GM18511 (cell line): Measurements from ENCODE around the gene KLHL35.

ENCODE experiments used
- ATAC-seq: cut with Tn5 transposase; IDR thresholded peaks from one replicate; pipeline ENCODE4 v1.9.1; 2021; ENCODE audit warnings: mild to moderate bottlenecking, moderate library complexity; ENCODE audit not compliant: unreplicated experiment

The KLHL35 gene

DNA sequence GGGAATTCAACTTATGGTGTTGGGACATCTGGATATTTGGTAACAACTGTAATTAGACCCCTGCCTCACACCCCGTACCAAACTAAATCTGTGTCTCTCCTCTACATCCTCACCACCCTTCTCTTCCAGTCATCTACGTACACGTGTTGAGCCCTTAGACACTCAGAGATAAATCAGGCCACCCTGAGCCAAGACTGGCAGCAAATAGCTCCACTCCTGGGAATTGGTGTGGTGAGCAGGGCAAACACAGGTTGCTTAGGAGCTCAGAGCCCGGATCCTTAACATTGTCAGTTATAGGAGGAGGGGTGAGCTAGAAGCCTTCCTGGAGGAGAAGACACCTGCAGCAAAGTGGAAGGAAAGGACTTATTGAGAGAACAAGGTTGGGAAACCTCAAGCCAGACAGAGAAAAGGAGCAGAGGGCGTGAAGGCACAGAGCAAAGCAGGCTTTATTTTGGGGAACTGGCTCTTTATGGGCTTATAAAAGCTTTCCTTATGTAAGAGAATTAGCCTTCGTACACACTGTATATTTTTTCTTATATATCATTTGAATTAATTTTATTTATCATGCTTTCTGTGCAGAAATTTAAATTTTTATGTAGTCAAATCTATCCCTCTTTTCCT, 36.9 kb upstream of the KLHL35 start:
- no peak for ATAC-seq

DNA sequence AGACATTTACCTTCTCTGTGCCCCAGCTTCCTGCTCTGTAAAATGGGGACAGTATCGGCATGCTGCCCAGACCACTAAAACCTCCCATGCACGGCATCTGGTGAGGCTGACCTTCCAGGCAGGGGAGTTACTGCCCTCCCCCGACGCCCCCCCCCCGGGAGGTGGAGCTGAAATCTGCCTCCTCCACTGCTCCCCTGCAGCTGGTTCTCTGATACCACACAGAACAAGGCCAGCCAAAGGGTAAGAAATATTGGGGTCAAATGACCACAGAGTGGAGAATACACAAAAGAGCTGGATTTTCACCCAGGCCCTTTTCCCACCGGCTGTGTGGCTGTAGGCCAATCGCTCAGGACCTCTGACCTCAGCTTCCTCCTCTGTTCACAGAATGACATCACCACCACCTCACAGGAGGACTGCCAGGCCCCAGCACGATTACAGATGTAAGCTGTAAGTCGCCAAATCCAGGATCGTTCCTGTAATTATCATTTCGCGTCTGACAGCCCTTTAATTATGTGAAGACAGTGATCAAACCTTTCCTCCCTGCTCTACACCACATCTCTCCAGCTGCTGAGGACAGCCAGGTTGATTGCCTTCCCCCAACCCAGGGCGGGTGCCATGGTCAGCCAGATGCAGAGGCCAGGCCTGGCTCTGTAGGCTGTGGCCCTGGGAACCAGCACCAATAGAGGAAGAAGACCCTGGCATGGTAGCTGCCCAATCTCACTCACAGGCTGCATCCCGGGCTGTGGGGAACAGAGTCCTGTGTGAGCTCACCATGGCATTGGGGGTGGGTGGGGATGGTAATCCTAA, 35.7 kb upstream of the KLHL35 start:
- ATAC-seq, result no peak

DNA sequence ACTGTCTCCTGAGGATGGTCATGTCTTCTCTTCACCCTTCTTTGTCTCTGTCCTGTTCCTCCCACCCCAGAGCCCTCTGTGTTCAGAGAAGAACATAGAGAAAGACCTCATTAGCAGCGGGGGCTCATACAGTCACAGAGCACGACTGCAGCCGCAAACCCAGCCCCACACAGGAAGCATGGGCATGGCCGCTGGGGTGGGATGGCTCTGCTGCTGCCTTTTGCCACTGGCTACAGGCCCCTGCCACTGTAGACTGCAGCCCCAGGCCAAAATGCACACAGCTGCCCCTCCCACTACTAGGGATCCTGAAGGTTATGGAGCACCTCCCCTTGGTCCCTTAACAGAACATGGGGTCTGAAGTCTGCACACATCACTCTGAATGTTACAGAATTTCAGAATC, 34.9 kb upstream of the KLHL35 start:
- ATAC-seq, result no peak

DNA sequence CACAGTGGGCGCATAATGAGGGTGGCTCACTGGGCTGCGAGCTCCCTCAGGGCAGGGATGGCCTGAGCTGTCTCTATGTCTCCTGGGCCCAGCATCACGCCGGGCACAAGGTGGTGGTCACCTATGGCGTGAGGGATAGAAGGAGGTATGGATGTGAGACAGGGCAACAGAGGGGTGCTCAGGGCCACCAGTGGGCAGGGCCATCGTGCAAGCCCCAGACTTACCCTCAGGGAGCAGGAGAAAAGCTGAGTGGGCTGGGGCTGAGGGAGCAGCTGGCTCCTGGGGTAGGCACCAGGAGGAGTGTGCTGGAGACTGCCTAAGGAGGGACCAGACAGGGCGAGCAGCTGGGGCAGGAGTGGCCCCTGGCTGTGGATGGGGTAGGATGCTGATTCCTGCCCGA, 34.3 kb upstream of the KLHL35 start:
- ATAC-seq, result no peak

DNA sequence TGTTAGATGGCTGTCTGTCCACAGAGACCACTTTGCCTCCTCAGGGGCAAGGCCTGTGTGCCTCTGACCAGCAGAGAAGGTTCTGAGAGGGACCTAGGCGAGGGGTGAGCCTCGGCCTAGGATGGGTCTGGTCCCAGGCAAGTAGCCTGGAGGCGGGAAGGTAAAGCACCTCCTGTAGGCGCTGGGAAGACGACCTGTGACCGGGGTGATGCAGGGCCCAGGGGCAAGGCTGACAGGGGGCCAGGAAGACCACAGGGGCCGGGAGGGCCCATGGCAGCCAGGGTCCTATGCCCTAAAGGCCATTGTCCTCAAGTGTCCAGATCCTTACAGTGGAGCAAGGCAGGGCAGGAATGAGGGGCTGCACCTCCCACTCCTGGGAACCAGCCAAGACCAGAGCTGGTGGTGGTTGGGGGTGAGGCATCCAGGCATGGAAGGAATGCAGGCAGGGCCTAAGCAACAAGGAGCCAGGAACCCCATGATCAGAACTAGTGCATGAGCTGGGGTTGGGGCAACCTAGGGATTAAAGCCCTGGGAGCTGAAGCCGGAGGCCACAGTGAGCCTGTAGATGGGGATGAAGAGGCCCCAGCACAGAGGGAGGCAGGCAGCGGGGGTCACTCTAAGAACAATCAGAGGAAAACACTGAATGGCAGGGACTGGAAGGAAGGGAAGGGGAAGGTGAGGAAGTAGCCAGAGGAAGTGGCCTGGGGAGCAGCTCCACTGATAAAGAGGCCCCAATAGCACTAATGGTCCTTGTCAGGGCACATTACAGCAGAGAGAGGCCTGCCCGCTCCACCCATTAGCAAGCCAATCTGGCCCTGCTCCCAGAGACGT, 32.9 kb upstream of the KLHL35 start:
- ATAC-seq, result no peak

DNA sequence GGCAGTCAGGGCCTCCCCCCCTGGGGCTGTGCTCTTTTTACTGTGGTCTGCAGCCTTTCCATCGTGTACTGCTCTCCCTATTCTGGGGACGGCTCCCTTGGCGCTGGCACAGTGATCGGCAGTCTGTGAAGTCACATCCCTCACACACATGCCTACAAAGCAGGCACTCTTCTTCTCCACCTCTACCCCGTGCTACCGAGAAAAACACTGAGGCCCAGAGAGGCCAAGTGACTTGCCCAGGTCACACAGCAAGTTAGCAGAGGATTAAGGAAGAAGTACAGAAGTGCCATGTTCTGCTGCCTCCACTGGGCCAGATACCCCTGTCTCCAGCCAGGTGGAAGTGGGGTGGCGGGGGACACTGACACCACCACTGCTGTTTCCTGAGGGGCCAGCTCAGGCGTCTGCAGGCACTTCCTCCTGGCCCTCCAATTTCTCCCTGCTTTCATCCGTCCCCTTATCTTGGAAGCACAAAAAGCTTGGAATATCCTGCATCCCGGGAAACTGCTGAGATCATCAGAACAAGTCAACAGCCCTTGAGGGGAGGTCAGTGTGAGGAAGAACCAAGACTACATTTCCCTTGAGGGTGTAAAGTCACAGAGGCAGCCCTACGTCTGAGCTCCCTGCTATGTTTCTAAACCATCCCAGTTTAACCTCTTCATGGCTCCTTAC, 30.2 kb upstream of the KLHL35 start:
- ATAC-seq, result no peak

DNA sequence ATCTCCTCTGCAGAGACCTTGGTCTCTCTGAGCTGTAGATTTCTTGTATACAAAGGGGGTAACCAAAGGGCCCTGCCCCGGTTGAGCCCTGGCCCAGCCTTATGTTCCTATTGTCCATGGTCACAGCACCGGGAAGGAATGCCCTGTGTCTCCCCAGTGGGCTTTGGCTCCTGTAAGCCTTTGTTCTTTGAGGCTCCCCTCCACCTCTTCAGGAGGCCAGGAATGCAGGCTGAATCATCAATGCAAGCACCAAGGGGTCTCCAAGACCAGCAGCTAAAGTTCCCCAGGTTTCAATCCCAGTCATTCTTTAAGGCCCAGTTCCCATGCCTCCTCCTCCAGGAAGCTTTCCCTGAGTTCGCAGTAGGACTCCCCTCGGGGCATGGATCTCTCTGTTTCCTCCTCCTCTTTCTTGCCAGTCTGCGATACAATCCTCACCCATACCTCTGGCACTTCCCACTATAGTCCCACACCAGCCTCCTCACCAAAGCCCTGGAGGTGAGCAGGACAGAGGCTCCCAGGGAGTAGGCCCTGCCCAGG, 29.2 kb upstream of the KLHL35 start:
- no peak for ATAC-seq

DNA sequence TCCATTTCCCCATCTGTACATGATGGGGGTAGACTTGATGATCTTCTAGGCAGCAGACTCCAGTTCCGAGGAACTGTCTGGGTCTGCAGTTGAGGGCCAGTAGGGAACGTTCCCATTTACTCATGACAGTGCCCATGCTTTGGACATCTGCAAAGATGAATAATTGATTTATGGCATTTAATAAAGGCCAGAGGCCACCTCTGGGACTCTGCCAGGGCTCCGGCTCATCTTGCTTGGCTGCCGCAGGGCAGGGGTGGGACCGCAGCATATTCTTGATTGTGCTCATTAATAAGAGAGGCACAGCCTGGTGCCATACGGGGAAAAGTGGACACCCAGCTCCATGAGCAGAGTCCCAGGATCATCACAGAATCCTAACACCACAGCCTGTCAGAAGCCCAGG, 28.1 kb upstream of the KLHL35 start:
- ATAC-seq, result no peak

DNA sequence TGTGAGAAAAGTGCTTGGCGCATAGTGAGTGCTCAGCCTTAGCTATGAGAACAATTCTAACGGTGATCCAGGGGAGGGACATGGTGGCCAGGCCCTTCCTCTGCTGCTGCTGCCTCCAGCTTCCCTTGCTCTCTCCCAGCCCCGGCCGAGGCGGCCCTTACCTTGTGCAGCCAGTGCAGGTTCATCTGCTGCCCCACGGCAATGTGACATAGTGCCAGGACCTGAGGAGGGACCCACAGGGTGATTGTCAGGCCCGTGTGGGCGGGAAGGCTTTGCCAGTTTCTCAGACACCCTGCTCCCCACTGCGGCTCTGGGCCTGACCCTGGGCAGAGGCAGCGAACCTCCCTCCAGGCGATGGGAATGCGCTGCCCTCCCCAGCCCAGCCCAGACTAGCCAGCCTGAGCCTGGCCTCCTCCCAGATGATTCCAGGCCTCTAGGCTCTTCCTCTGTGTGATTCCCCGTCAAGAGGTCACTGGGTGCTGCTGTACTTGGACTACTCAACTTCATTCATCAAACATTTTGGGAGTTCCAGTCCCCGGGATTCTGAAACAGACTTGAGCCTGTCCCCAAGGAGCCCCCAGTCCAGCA, 23.7 kb upstream of the KLHL35 start:
- ATAC-seq, result no peak

DNA sequence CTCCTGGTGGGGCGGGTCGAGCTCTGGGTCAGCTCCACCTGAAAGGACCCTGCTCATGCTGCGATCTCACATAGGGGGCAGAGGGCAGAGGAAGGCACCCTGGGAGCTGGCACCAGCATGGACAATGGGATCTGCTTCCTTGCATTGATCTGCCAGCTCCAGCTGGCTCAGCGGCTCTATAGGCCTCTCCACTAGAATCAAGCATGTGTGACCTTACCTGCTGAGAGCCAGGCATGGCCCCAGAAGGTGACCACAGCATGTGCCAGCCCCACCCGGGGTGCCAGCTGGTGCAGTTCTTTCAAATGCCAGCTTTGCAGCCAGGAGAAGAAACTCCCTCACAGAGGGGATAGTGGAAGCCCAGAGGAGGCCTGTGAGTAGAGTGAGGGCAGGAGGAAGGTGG, 22.0 kb upstream of the KLHL35 start:
- ATAC-seq, result no peak

DNA sequence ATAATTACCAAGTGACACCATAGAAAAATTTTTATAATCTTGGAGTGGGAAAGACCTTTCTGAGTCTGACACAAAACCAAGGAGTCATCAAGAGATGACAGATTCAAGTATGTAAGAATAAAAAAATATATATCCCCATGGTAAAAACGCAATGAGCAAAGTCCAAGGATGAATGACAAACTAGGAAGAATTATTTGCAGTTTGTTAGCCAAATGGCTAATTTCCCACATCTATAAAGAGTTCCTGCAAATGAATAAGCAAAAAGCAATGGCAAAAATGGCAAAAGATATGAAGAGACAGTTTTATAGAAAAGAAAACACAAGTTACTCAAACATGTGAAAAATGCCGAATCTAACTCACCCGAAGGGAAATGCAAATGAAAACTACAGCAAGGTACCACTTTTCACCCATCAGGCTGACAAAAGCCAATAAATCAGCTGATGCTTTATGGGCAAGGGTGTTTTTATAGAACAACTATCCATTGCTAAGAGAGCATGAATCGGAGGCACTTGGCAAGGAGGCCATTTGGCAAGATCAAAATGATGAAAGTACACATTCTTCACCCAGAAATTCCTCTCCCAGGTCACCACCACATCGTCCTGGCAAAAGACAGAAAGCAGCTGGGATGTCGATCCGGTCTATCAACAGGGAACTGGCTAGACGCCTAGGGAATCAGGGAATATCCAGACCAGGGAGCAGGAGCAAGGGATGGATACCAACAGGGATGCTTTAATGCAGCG, 21.1 kb upstream of the KLHL35 start:
- ATAC-seq, result no peak

DNA sequence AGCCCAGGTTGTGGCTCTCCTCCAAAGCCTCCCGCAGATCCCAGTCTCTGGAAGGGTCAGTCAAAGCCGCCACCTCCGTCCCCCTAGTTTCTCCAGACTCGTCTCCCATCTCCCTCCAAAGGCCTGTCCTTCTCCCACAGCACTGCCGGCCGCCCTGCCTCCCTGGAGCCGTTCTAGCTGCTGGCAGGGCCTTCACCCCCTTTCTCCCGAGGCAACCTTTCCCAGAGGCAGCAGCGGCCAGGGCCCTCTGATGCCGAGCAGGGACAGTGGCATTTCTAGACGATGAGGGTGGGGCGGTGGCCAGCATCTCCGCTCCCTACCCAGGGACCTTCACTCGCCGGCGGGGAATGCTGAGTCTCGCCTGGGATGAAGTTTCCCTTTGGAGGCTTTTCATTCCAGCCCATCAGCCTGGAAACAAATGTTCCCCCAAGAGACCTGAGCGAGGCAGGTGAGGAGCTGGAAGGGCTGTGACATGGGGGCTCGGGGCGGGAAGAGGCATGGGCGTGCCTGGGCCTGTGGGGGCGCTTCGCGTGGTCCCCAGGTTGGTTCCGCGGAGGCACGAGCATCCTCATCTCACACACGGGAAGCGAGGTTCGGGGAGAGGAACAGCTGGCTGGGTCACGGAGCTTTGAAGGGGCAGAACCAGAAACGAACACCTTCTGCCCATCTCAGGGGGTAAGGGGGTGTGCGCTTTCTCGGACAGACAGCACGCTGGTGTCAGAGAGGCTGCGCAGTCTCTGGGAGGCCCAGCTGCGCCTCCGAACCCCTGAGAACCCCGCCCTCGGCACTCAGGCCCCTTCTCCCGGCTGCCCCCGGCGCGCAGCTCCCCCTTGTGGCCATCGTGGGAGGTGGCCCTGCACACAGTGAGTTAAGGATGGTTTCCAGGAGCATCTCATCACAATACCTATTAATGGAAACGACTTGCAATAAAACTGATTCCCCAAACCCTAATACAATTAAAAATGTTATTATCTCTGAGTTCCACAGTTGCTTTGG, 18.1 kb upstream of the KLHL35 start:
- no peak for ATAC-seq

DNA sequence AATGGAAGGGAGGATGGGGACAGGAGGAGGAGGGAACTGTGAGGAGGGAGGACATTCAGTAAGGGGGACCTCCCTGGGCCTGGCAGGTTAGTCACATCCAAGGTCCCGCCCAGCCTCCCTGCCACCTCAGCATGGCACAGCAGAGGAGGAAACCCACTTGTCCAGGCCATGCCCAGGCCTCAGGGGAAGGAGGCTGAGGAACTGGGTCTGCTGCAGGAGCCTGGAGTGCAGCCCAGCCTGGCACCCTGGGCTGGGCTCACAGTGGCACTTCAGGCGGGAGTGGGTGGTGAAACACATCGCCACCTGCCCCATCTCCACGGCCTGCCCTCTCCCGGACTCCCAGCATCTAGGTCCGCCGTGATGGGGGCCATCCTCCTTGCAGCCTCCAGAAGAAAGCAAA, 17.2 kb upstream of the KLHL35 start:
- no peak for ATAC-seq

DNA sequence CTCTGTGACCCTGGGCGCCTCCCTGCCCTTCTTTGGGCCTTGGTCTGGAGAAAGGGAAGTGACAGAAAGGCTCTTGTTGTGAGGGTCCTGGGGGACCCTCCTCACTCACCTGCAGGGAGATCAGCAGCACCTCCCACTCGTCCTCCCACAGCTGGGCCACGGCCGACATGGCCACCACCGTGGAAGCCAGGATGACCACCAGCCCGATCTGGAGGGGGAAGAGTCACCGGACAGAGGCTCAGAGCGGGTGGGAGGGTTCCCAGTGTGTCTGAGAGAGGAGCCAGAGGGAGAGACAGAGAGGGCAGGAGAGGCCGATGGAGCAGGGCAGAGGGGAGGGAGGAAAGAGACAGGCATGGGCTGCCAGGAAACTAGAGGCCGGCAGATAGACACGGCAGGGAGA, 16.8 kb upstream of the KLHL35 start:
- no peak for ATAC-seq

DNA sequence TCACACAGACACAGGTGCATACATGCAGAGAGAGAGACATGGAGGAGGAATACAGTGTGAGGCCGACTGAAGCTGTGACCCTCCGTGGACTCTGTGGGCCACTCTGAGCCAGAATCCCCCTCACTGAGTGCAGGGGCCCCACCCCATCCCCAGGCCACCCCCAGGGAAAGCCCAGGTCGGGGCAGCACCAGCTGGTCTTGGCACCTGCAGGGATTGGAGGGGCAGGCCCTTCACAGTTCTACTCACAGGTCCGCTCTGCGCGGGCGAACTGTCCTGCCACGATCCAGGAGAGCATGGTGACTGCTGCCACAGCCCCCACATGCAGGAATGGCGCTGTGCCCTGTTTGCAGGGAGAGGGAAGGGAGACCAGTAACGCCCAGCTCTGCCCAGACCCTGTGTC, 16.3 kb upstream of the KLHL35 start:
- ATAC-seq, result no peak

DNA sequence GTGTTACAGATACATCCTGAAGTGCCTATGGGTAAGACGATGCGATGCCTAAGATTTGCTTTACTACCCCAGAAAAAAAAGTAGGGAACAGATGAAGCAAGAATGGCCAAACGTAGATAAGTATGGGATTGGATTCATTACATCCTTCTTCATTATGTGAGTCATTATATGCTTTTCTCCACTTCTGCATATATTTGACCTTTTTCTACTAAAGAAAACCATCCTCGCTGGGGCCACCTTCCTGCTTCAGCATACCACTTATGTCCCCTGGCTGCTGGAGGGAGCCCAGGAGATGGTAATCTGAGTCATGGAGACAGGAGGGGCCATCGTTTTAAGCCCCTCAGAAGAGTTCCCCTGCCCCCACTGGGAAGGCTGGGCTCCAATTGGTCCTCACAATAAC, 14.4 kb upstream of the KLHL35 start:
- ATAC-seq, result no peak

DNA sequence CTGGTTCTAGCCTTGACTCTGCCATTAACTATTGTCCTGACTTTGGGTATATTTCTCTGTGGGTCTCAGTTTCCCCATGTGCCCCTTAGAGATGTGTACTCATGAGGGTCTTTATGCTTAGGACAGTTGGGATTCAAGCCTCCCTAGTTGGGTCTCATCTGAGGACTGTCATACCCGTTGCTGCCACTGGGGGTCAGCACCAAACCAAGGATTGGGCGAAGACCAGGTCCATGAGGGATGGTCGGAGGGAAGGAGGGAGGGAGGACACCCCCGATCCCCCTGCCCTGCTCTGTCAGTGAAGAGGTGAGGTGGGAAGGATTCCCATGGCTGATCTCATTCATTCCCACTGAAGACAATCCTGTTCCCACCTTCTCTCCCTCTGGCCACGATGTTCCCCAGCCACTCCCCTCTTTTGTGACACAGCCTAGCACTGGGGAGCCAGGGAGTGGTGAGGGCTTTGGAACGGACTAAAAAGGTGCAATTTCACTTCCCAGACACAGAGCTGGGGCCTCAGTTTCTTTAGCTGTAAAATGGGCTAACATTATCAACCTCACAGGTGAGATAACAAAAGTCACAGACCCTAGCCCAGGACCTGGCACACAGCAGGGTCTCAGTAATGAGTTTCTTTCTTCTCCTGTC, 12.4 kb upstream of the KLHL35 start:
- ATAC-seq, result no peak

DNA sequence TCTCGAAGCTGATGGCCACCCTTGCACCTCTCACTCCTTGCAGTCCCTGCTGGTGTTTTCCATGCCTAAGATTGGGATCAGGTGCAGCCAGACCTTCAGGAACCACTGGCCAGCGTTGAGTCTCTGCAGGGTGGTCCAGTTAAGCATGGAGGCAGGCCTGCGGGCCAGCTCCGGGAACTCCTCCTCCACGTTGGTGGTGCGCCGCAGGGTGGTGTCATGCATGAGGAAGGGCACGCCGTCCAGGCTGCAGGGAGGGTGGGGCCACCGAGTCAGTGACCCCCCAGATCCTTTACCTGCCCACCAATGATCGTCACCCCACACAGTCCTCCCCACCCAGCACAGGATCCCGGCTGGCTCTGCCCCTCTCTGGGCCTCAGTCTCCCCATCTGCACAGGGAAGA, 10.0 kb upstream of the KLHL35 start:
- no peak for ATAC-seq
